ENCODE data around the gene ADGRG6.

DNA sequence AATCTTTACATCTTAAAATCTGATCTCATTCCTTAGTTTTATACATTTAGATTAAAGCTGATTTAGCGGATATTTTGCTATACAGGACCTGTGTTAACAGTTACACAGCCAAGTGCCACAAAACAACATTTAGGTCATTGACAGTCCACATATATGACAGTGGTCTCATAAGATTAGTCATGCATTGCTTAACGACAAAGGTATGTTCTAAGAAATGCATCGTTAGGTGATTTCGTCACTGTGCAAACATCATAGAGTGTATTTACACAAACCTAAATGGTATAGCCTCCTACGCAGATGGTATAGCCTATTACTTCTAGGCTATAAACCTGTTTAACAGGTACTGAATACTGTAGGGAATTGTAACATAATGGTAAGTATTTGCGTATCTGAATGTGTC is 21.6 kb downstream of the ADGRG6 start:
- TF ChIP-seq, protein P1, sequence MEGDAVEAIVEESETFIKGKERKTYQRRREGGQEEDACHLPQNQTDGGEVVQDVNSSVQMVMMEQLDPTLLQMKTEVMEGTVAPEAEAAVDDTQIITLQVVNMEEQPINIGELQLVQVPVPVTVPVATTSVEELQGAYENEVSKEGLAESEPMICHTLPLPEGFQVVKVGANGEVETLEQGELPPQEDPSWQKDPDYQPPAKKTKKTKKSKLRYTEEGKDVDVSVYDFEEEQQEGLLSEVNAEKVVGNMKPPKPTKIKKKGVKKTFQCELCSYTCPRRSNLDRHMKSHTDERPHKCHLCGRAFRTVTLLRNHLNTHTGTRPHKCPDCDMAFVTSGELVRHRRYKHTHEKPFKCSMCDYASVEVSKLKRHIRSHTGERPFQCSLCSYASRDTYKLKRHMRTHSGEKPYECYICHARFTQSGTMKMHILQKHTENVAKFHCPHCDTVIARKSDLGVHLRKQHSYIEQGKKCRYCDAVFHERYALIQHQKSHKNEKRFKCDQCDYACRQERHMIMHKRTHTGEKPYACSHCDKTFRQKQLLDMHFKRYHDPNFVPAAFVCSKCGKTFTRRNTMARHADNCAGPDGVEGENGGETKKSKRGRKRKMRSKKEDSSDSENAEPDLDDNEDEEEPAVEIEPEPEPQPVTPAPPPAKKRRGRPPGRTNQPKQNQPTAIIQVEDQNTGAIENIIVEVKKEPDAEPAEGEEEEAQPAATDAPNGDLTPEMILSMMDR (IDR thresholded peaks at IDR 0.05), result no peak
- no peak for TF ChIP-seq EZH2 (IDR thresholded peaks at IDR 0.05; ENCODE audit: borderline replicate concordance, insufficient read depth, low read depth, low read length, poor library complexity, severe bottlenecking)

Data from B cell (primary cell).